ENCODE results near the gene PDZD7. TPM values are rescaled to one million over a fixed set of nuclear protein-coding genes. Genes with fewer than 3 reads are reported as not detected.

Gene PDZD7
- total and polyA plus RNA-seq, 12 donors: 0.13 to 0.66 (median 0.22) TPM; not detected in 1

DNA sequence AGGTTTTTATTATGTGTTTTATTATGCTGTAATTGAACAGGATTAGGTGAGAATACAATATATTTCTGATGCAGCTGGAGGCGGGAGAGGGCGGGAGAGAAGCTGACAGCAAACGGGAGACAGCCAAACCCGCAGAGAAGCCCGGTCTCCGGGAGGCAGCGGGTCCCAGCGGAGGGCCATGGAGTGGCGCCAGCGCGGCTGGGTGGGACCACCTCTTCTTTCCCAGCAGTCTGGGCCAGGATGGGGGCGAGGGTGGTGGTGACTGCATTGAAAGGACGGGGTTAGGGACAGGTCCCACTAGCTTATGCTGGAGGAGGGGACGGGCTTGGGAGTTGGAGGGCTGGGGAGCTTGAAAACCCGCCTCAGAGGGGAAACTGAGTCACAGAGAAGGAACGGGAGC, 16.3 kb upstream of the PDZD7 start:
- TF ChIP-seq CTCF (IDR thresholded peaks at IDR 0.05): no peak
- Histone ChIP-seq H3K4me1 (peaks cover 1 to 26% (median 12%) of the 10 kb centered on the region in 9 donors), H3K27ac (no peak overlapping the region), H3K27me3 (peaks cover 12 to 67% (median 50%) of the 10 kb centered on the region in 7 donors), H3K36me3 (no peaks in the 10 kb centered on the region), H3K4me3 (no peak overlapping the region), H3K9me3 (no peaks in the 10 kb centered on the region)
- DNase-seq (no peak), ATAC-seq (no peak)
- intact Hi-C loops (cut with DNase I): loop anchor here in 2 of 10 donors (10.0 kb wide), 2 partner anchors 88 to 98 kb away; partner anchors contain the start of gene TLX1 (in 1 of the 2)
- 12 to 16% methylated on average over 16 of the region's 16 CpGs for WGBS, 2 donors

GRCh38 chr10:101046332-101047238, 15.7 kb upstream of the PDZD7 start:
- Histone ChIP-seq H3K9me3 (no peaks in the 10 kb centered on the region), H3K27ac (no peak overlapping the region), H3K36me3 (no peaks in the 10 kb centered on the region), H3K4me1 (peaks cover 3 to 33% (median 19%) of the 10 kb centered on the region in 9 donors), H3K4me3 (no peak overlapping the region), H3K27me3 (peaks cover 12 to 66% (median 50%) of the 10 kb centered on the region in 7 donors)
- TF ChIP-seq CTCF (IDR thresholded peaks at IDR 0.05): no peak
- DNase-seq: no peak
- no peak for ATAC-seq
- 16 to 26% methylated on average over 25 of the region's 25 CpGs for WGBS, 2 donors
- intact Hi-C loops (cut with DNase I): loop anchor here in 2 of 10 donors (10.0 kb wide), 2 partner anchors 88 to 98 kb away; partner anchors contain the start of gene TLX1 (in 1 of the 2)

DNA sequence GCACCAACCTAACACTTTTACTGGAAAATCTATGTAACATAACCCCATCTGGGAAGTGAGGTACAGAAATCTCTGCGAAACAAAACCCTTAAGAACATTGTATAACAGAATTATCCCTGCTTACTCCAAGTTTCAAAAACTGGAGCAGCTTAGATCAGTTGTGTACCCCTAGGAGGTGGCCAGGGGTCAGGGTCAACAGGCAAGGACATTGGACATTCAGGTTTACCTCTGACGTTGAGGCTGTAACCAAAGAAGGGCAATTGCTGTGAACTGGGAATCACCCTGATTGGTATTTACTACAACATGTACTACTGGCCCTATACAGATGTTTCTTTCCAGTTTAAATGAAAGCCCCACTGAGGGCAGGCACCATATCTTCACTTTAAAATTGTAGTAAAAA, 13.2 kb upstream of the PDZD7 start:
- intact Hi-C loops (cut with DNase I): loop anchor here in 4 of 10 donors (5.0 to 10.0 kb wide), 3 partner anchors 91 to 101 kb away; partner anchors contain the start of gene TLX1 (in 1 of the 4)
- peaks cover 12 to 41% (median 29%) of the 10 kb centered on the region in 7 donors for H3K27me3 ChIP-seq
- no peak for DNase-seq
- WGBS, 2 donors: 83 to 85% methylated on average over 2 of the region's 2 CpGs
- peaks cover 0 to 12% (median 0%) of the 10 kb centered on the region in 9 donors for H3K36me3 ChIP-seq
- H3K27ac ChIP-seq: no peak overlapping the region
- no peak for TF ChIP-seq CTCF (IDR thresholded peaks at IDR 0.05)
- H3K4me3 ChIP-seq: no peak overlapping the region
- peaks cover 3 to 32% (median 16%) of the 10 kb centered on the region in 9 donors for H3K4me1 ChIP-seq
- no peaks in the 10 kb centered on the region for H3K9me3 ChIP-seq
- ATAC-seq: no peak

GRCh38 chr10:101043363-101043707, 12.4 kb upstream of the PDZD7 start:
- 18 to 27% methylated on average over 2 of the region's 2 CpGs for WGBS, 2 donors
- Histone ChIP-seq H3K4me1 (peaks cover 3 to 30% (median 16%) of the 10 kb centered on the region in 9 donors), H3K36me3 (peaks cover 0 to 19% (median 0%) of the 10 kb centered on the region in 9 donors), H3K27ac (peak overlapping the region; percentile 47 to 91 (median 84)), H3K27me3 (peaks cover 5 to 33% (median 21%) of the 10 kb centered on the region in 7 donors), H3K9me3 (no peaks in the 10 kb centered on the region), H3K4me3 (peak overlapping the region; percentile 21 to 59 (median 53))
- TF ChIP-seq CTCF (IDR thresholded peaks at IDR 0.05): no peak
- intact Hi-C loops (cut with DNase I): loop anchor here in 5 of 10 donors (2.0 to 10.0 kb wide), 4 partner anchors 17 to 101 kb away; partner anchors contain the start of genes KAZALD1 (in 2 of the 5) and TLX1 (in 1 of the 5)
- no peak for ATAC-seq
- no peak for DNase-seq

All from heart right ventricle (tissue), 16 donors.